RWPE2 (cell line): Measurements from ENCODE around the gene KIRREL3.

ENCODE experiments used
- ATAC-seq: fragments of 200-7000 bp; cut with Tn5 transposase; 3 replicates; pipeline ENCODE4 v1.9.1; 2021; ENCODE audit warnings: low read depth
- DNase-seq: peaks from one replicate; pipeline ENCODE4 v3.0.0-alpha.2; 2020; ENCODE audit warnings: low spot score
- H3K27ac ChIP-seq: fragments of 450-650 bp; 2 replicates; pipeline ENCODE4 v1.5.1; 2017; ENCODE audit warnings: mild to moderate bottlenecking; ENCODE audit not compliant: poor library complexity, severe bottlenecking
- H3K27me3 ChIP-seq: fragments of 250-450 bp; sonication (Bioruptor Pico); 2 replicates; pipeline ENCODE4 v1.5.1; 2021; ENCODE audit warnings: mild to moderate bottlenecking, moderate library complexity; ENCODE audit not compliant: insufficient read depth, poor library complexity, severe bottlenecking
- H3K36me3 ChIP-seq: fragments of 250-450 bp; sonication (Bioruptor Pico); 2 replicates; pipeline ENCODE4 v1.5.1; 2020; ENCODE audit warnings: low read depth, mild to moderate bottlenecking, moderate library complexity
- H3K4me1 ChIP-seq: fragments of 250-450 bp; sonication (Bioruptor Pico); 2 replicates; pipeline ENCODE4 v1.5.1; 2021; ENCODE audit warnings: mild to moderate bottlenecking, moderate library complexity; ENCODE audit not compliant: insufficient read depth, poor library complexity, severe bottlenecking
- H3K4me3 ChIP-seq: fragments of 250-450 bp; sonication (Bioruptor Pico); 2 replicates; pipeline ENCODE4 v1.5.1; 2021; ENCODE audit warnings: mild to moderate bottlenecking, moderate library complexity; ENCODE audit not compliant: severe bottlenecking
- H3K9me3 ChIP-seq: fragments of 250-450 bp; sonication (Bioruptor Pico); 2 replicates; pipeline ENCODE4 v1.5.1; 2021; ENCODE audit warnings: mild to moderate bottlenecking, moderate library complexity; ENCODE audit not compliant: severe bottlenecking
- CTCF ChIP-seq: fragments of 450-650 bp; IDR thresholded peaks from one replicate; pipeline ENCODE4 v1.5.1; 2017; ENCODE audit warnings: mild to moderate bottlenecking, moderate library complexity; ENCODE audit not compliant: poor library complexity, severe bottlenecking

The KIRREL3 gene

GRCh38 chr11:126406368-126406767 is 594.2 kb downstream of the KIRREL3 start:
- no peaks in the 10 kb centered on the region for H3K27me3 ChIP-seq
- H3K36me3 ChIP-seq: peaks cover 41% of the 10 kb centered on the region
- peaks cover 40% of the 10 kb centered on the region for H3K4me1 ChIP-seq
- H3K9me3 ChIP-seq: no peaks in the 10 kb centered on the region
- DNase-seq (peak; percentile 40), ATAC-seq (no peak)
- H3K4me3 ChIP-seq: no peak overlapping the region
- peak overlapping the region; percentile 77 for H3K27ac ChIP-seq
- TF ChIP-seq CTCF: no peak

GRCh38 chr11:126405906-126406305 is 594.7 kb downstream of the KIRREL3 start:
- ATAC-seq: peak; percentile 73
- Histone ChIP-seq H3K9me3 (no peaks in the 10 kb centered on the region), H3K4me1 (peaks cover 40% of the 10 kb centered on the region), H3K4me3 (no peak overlapping the region), H3K36me3 (peaks cover 41% of the 10 kb centered on the region), H3K27me3 (no peaks in the 10 kb centered on the region), H3K27ac (peak overlapping the region; percentile 77)
- DNase-seq: peak; percentile 75
- no peak for TF ChIP-seq CTCF

- Histone ChIP-seq H3K27me3 (no peaks in the 10 kb centered on the region), H3K4me1 (peaks cover 40% of the 10 kb centered on the region), H3K9me3 (no peaks in the 10 kb centered on the region), H3K27ac (peak overlapping the region; percentile 77), H3K4me3 (no peak overlapping the region), H3K36me3 (peaks cover 38% of the 10 kb centered on the region)
- DNase-seq (peak; percentile 47), ATAC-seq (peak; percentile 11; the same call in 1 of the 3 replicates)
- no peak for TF ChIP-seq CTCF
These were observed 595.2 kb downstream of the KIRREL3 start for GRCh38 chr11:126405374-126405773.

- peaks cover 40% of the 10 kb centered on the region for H3K4me1 ChIP-seq
- peaks cover 28% of the 10 kb centered on the region for H3K36me3 ChIP-seq
- no peak for TF ChIP-seq CTCF
- no peak for DNase-seq
- no peak overlapping the region for H3K4me3 ChIP-seq
- ATAC-seq: no peak
- H3K27me3 ChIP-seq: no peaks in the 10 kb centered on the region
- H3K9me3 ChIP-seq: no peaks in the 10 kb centered on the region
- peak overlapping the region; percentile 77 for H3K27ac ChIP-seq
These were observed 596.2 kb downstream of the KIRREL3 start for GRCh38 chr11:126404367-126404766.

- peaks cover 21% of the 10 kb centered on the region for H3K36me3 ChIP-seq
- peaks cover 40% of the 10 kb centered on the region for H3K4me1 ChIP-seq
- no peaks in the 10 kb centered on the region for H3K9me3 ChIP-seq
- TF ChIP-seq CTCF: no peak
- no peaks in the 10 kb centered on the region for H3K27me3 ChIP-seq
- H3K4me3 ChIP-seq: no peak overlapping the region
- ATAC-seq (no peak), DNase-seq (peak; percentile 44)
- peak overlapping the region; percentile 77 for H3K27ac ChIP-seq
These were observed 596.9 kb downstream of the KIRREL3 start for GRCh38 chr11:126403658-126404057.
